ENCODE results near the gene DUS2.
A peak's percentile ranks its signal among the peaks of the same experiment; 100 is the strongest.
"Not testable (repeated sequence)": the region's sequence is repeated elsewhere in the genome, so short reads cannot be mapped to it uniquely, and the experiment has no call there.

DUS2 gene

GRCh38 chr16:68093816-68094613 lies 70.9 kb downstream of the DUS2 start:
- DNase-seq, result peak; percentile 68

- no peak for DNase-seq
Measured at GRCh38 chr16:68094614-68094934, 71.5 kb downstream of the DUS2 start.

GRCh38 chr16:68096491-68096890 lies 73.4 kb downstream of the DUS2 start:
- no peak for DNase-seq

- DNase-seq, result no peak
Measured at GRCh38 chr16:68097088-68097487, 74.0 kb downstream of the DUS2 start.

DNA sequence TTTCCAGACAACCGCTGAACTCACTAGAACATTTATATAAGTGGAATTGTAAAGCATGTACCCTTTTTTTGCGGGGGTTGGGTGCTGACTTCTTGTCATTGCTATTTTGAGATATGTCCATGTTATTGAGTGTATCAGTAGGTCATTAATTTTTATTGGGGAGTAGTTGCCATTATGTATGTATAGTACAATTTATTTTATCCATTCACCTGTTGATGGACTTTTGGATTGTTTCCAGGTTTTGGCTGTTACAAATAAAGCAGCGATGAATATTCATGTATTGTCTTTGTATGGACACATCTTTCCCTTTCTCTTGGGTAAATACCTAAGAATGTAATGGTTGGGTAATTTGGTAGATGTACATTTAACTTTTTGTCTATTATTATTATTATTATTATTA lies 74.8 kb downstream of the DUS2 start:
- no peak for DNase-seq

- DNase-seq, result no peak
Measured at GRCh38 chr16:68100488-68100887, 77.4 kb downstream of the DUS2 start.

GRCh38 chr16:68105611-68106010 lies 82.5 kb downstream of the DUS2 start:
- no peak for DNase-seq

DNA sequence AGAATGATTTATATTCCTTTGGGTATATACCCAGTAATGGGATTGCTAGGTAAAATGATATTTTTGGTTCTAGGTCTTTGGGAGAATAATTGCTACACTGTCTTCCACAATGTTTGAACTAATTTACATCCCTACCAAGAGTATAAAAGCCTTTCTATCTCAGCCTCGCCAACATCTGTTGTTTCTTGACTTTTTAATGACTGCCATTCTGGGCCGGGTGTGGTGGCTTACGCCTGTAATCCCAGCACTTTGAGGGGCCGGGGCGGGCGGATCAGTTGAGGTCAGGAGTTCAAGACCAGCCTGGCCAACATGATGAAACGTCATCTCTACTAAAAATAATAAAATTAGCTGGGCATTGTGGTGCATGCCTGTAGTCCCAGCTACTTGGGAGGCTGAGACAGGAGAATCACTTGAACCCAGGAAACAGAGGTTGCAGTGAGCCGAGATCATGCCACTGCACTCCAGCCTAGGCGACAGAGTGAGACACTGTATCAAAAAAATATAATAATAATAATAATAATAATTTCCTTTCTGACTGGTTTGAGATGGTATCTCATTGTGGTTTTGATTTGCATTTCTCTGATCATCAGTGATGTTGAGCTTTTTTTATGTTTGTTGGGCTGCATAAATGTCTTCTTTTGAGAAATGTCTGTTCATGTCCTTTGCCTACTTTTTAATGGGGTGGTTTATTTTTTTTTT lies 84.3 kb downstream of the DUS2 start:
- not testable (repeated sequence) for DNase-seq

GRCh38 chr16:68109156-68109555 lies 86.1 kb downstream of the DUS2 start:
- DNase-seq, result not testable (repeated sequence)

DNA sequence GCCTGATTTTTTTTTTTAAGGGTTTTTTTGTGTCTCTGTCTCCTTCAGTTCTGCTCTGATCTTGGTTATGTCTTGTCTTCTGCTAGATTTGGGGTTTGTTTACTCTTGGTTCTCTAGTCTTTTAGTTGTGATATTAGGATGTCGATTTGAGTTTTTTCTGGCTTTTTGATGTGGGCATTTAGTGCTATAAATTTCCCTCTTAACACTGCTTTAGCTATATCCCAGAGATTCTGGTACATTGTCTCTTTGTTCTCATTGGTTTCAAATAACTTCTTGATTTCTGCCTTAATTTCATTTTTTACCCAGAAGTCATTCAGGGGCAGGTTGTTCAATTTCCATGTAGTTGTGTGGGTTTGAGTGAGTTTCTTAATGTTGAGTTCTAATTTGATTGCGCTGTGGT lies 87.5 kb downstream of the DUS2 start:
- DNase-seq, result not testable (repeated sequence)

DNA sequence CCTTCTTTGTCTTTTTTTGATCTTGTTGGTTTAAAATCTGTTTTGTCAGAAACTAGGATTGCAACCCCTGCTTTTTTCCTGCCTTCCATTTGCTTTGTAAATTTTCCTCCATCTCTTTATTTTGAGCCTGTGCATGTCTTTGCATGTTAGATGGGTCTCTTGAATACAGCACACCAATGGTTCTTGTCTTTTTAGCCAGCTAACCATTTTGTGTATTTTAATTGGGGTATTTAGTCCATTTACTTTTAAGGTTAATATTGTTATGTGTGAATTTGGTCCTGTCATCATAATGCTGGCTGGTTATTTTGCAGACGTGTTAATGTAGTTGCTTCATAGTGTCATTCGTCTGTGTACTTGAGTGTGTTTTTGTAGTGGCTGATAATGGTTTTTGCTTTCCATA lies 88.3 kb downstream of the DUS2 start:
- no peak for DNase-seq

DNA sequence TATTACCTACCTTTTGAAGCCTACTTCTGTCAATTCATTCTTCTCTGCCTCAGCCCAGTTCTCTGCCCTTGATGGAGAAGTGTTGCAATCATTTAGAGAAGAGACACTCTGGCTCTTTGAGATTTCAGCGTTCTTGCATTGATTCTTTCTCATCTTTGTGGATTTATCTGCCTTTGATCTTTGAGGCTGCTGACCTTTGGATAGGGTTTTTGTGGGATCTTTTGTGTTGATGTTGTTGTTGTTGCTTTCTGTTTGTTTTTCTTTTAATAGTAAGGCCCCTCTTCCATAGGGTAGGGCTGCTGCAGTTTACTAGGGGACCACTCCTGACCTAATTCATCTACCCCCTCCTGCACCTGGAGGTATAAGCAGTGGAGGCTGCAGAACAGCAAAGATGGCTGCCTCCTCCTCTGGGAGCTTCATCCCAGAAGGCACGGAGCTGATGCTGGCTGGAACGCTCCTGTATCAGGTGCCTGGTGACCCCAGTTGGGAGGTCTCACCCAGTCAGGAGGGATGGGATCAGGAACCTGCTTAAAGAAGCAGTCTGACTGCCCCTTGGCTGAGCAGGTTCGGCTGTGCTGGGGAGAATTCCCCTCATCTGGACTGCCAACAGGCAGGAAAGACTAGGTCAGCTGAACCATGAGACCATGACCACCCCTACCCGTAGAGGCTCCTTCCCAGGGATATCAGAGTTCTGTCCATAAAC lies 90.1 kb downstream of the DUS2 start:
- no peak for DNase-seq

GRCh38 chr16:68113765-68114240 lies 90.7 kb downstream of the DUS2 start:
- DNase-seq, result no peak

GRCh38 chr16:68114939-68115338 lies 91.9 kb downstream of the DUS2 start:
- DNase-seq, result peak; percentile 26

DNA sequence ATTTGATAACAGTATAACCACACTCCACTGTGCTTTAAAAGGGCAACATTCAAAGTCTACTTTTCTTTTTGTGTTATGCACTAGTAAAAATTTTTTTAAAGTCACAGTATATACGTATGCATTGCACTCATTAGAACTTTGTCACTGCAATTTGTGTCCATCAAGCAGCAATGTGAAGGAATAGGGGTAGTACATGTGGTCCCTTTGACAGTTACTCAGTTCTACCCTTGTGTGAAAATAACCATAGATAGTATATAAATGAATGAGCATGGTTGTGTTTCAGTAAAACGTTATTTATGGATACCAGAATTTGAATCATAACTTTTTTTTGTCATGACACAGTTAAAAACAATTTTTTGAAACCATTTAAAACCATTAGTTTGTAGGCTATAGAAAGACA lies 92.8 kb downstream of the DUS2 start:
- DNase-seq, result no peak

DNA sequence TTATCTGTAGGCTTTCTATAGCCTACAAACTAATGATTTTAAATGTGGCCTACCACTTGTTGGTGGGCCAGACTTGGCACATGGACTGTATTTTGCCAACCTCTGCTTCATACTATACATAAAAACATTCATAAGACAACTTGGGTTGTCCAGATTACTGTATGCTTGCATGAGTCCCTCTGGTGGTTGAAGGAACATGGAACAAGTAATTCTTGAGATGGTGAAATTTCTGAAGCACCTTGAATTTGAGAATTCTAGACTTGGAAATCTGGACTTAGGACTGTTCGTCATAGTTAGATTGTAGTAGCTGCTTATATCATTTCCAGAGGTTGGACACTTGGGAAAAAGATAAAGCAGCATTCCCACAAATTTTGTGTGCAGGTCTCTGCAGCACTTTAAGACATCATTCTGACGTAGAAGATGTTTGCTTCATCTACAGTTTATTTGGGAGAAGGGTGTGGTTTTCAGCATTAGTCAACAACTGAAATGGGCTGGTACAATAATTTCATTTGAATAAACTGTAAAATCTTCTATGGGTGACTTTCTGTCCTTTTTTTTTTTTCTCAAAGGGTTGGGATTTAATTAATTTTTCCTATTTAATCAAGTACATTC lies 93.3 kb downstream of the DUS2 start:
- peak; percentile 12 for DNase-seq

DNA sequence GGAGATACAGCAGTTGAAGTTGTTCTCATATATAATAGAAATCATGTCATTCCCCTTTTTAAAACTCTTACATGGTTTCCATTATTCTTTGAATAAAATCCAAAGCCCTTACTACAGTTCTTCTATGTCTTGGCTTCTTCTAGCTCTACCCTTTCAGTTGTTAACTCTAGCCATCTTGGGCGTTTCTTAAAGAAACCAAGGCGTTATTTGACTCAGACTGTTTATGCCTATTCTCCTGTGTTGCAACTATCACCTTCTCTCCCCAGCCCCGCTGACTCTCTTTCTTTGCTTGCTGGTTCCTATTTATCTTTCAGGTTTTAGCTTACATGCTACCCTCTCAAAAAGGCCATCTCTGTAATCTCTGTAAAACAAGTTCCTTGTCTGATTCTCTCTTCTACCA lies 94.8 kb downstream of the DUS2 start:
- no peak for DNase-seq

- DNase-seq, result not testable (repeated sequence)
Measured at GRCh38 chr16:68118954-68119353, 95.9 kb downstream of the DUS2 start.

- not testable (repeated sequence) for DNase-seq
Measured at GRCh38 chr16:68120496-68120895, 97.4 kb downstream of the DUS2 start.

DNA sequence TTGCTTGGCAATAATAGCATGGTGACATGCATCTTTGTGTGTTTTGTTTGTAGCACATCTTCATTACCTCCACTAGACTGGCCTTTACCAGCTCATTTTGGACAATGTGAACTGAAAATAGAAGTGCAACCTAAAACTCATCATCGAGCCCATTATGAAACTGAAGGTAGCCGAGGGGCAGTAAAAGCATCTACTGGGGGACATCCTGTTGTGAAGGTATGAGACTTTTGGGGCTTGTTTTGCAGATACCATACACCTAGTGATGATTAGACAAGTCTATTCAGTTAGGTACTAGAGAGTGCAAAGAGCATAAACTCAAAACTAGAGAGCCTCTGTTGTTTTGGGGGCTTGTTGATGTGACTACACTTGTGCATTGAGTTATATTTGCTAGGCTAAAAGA lies 103.3 kb downstream of the DUS2 start:
- DNase-seq, result no peak

DNA sequence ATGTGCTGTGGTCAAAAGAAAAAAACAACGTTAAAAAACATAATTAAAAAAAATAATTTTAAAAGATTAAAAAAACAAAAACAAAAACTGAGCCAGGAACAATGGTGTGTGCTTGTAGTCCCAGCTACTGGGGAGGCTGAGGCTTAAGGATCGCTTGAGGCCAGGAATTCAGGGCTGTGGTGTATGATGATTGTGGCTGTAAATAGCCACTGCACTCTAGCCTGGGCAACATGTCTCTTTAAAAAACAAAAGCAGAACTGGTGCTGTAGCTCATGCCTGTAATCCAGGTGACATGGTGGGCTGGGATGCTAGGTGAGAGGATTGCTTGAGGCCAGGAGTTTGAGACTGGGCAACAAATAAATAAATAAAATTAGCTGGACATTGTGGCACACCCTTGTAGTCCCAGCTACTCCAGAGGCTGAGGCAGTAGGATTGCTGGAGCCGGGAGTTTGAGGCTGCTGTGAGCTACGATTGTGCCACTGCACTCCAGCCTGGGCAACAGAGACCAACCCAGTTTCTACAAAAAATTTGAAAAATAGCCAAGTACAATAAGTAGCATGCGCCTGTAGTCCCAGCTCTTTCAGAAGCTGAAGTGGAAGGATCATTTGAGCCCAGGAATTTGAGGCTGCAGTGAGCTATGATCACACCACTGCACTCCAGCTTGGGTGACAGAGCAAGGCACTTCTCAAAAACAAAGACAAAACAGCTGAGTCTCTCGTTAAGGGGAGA lies 105.7 kb downstream of the DUS2 start:
- peak; percentile 14 for DNase-seq
